ENCODE data around the gene PCCA.
"Not testable (repeated sequence)": the region's sequence is repeated elsewhere in the genome, so short reads cannot be mapped to it uniquely, and the experiment has no call there.

PCCA gene

GRCh38 chr13:100088644-100089464, at the start of gene PCCA:
Gene PCCA, plus strand, starts transcription at chr13:100089093. Its CDS starts 28 bp downstream, at chr13:100089121.
- peak within 1 kb of the TSS; percentile 97 for H3K4me3 ChIP-seq (ENCODE audit: low read length)
- no peak for TF ChIP-seq ZNF274 (IDR thresholded peaks at IDR 0.05; ENCODE audit: low read depth, low read length)

DNA sequence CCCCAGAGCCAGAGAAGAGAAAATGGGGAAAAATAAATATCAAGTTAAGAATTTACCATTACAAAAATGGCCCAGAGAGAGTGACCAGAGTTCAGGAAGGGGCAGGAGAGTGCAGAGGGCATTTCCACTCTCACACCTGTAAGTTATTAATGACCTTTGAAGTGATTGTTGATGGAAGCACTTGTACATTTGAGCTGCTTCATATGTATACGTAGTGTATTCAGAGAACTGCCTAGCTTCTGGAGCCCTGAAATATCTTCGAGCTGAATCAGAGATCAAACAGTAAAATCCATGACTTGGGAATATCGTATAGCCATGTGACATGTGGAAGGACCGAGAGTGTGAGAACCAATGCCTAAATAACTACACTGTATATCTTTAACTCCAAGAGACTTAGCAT, 49.2 kb upstream of the PCCA start:
- TF ChIP-seq ZNF274 (IDR thresholded peaks at IDR 0.05; ENCODE audit: low read depth, low read length): no peak
- no peak overlapping the region for H3K4me3 ChIP-seq (ENCODE audit: low read length)

DNA sequence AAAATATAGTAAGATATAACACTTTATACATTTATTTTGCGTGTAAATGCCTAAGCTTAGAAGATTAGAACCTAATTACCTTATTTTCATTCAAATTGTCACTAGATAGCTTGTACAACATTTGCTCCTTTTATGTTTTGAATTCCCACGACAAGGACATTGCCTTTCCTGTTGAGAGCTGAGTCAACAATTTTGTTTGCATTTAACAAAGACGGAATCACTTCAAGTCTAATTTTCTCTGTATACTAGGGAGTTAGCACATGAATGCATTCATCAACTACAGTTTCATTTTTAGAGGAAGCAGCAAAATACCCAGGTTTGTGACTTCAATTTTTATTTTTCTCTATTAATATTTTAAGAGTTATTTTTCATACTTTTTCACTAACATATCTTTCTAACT, 48.7 kb upstream of the PCCA start:
- no peak overlapping the region for H3K4me3 ChIP-seq (ENCODE audit: low read length)
- TF ChIP-seq ZNF274 (IDR thresholded peaks at IDR 0.05; ENCODE audit: low read depth, low read length): no peak

GRCh38 chr13:100044936-100045335, 44.0 kb upstream of the PCCA start:
- no peak for TF ChIP-seq ZNF274 (IDR thresholded peaks at IDR 0.05; ENCODE audit: low read depth, low read length)

GRCh38 chr13:100045355-100045754, 43.5 kb upstream of the PCCA start:
- TF ChIP-seq ZNF274 (IDR thresholded peaks at IDR 0.05; ENCODE audit: low read depth, low read length): no peak
- H3K4me3 ChIP-seq (ENCODE audit: low read length): no peak overlapping the region

More at GRCh38 chr13:100044936-100045335, 44.0 kb upstream of the PCCA start:
- H3K4me3 ChIP-seq (ENCODE audit: low read length): no peak overlapping the region

GRCh38 chr13:100051070-100051469, 37.8 kb upstream of the PCCA start:
- TF ChIP-seq ZNF274 (IDR thresholded peaks at IDR 0.05; ENCODE audit: low read depth, low read length): no peak

GRCh38 chr13:100059827-100060226, 29.1 kb upstream of the PCCA start:
- no peak for TF ChIP-seq ZNF274 (IDR thresholded peaks at IDR 0.05; ENCODE audit: low read depth, low read length)
- H3K4me3 ChIP-seq (ENCODE audit: low read length): no peak overlapping the region

More at GRCh38 chr13:100051070-100051469, 37.8 kb upstream of the PCCA start:
- no peak overlapping the region for H3K4me3 ChIP-seq (ENCODE audit: low read length)

DNA sequence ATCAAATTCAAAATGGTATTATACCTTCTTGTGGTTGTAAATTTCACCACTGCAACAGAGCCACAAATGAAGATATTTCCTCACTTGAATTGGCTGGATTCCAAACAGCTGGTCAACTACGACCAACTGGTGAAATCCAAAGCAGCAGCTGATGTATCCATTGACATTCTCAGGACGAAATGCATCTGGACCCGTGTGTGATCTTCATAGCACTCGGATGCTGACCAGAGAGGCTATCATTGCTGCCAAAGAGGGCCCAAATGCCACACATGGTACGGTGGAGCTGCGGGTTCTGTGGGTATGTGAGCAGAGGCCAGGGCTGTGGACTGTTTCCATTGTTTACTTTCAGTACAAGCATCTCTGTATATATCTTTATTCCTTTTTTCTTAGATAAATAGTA, 25.6 kb upstream of the PCCA start:
- no peak for TF ChIP-seq ZNF274 (IDR thresholded peaks at IDR 0.05; ENCODE audit: low read depth, low read length)
- no peak overlapping the region for H3K4me3 ChIP-seq (ENCODE audit: low read length)

- no peak overlapping the region for H3K4me3 ChIP-seq (ENCODE audit: low read length)
- TF ChIP-seq ZNF274 (IDR thresholded peaks at IDR 0.05; ENCODE audit: low read depth, low read length): no peak
Observed at GRCh38 chr13:100063906-100064305, 25.0 kb upstream of the PCCA start.

DNA sequence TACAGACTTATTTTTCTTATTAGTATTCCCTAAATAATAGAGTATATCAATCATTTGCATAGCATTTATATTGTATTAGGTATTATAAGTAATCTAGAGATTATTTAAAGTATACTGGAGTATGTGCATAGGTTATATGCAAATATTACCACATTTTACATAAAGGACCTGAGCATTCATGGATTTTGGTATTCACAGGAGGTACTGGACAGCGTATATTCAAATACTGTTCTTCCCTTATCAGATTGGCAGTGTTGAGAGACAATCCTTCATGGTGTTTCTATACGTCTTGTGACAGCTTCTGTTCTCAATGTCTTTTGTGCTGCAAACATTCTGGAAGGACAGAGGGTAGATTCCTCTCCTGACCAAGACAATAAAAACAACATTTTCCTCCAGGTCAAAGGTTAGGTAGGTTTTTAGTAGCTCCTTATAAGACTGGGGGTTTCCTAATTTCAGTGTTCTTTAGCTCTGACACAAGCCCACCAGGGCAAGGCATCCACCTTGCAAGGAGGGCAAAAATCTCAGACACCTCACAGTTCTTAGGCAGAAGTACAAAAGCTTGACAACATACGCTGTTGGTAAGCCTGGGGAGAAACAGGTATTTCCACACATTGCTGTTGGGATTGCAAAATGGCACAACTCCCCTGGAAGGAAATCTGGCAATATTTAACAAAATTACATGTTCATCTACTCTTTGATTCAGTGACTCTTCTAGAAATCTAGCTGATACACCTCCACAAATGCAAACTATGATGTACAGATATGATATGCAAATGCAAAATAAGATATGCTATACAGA, 20.6 kb upstream of the PCCA start:
- H3K4me3 ChIP-seq (ENCODE audit: low read length): no peak overlapping the region
- no peak for TF ChIP-seq ZNF274 (IDR thresholded peaks at IDR 0.05; ENCODE audit: low read depth, low read length)

DNA sequence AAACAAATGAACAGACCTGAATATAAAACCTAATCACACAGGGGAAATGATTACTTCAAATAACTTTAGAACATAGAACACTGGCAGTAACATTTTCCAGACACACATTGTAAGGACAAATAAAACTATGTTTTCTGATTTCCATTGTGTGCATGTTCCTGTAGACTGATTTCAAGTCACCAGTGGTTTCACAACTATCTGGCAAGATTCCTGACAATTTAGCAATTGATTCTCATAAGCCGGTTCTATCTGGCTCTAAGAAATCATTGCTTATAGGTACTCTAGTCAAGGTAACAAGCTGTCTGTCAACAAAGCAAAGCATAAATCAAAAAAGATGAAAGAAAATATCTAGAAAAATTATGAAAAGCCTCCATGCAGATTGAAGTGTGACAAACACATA, 19.6 kb upstream of the PCCA start:
- H3K4me3 ChIP-seq (ENCODE audit: low read length): no peak overlapping the region
- TF ChIP-seq ZNF274 (IDR thresholded peaks at IDR 0.05; ENCODE audit: low read depth, low read length): no peak

DNA sequence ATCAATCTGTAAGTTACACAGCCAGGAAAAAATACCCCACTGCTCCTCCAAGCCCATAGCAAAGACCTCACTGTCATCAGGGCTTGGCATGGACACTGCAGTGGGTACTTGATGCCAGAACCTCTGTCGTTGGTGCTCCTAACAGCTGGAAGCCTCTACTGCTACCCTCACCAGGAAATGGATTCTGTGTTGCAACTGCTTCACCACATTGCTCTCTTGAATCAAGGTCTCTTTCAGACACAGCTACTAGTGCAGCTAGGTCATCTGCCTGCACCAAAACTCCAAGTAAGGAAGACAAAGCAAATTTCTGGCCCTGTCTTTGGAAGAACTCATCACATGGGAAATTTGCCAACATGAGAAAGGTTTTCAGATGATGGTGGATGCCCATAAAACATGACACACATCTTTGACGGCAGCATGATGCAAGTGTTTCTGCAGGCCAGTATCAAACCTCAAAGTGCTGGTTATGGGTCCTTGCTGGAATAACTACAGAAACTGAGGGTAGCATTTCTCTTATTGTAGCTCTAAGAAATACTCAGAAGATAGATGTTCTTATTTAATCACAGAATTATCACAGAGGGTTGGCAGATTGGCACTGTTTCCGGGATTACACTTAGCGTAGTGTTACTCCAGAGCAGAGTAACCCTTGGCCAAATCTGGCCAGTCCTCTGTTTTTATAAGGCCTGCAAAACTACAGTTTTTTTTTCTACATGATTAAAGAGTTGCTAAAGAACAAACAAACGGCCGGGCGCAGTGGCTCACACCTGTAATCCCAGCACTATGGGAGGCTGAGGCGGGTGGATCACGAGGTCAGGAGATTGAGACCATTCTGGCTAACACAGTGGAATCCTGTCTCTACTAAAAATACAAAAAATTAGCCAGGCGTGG, 12.9 kb upstream of the PCCA start:
- no peak overlapping the region for H3K4me3 ChIP-seq (ENCODE audit: low read length)
- TF ChIP-seq ZNF274 (IDR thresholded peaks at IDR 0.05; ENCODE audit: low read depth, low read length): no peak

GRCh38 chr13:100079003-100079402, 9.9 kb upstream of the PCCA start:
- H3K4me3 ChIP-seq (ENCODE audit: low read length): not testable (repeated sequence)

DNA sequence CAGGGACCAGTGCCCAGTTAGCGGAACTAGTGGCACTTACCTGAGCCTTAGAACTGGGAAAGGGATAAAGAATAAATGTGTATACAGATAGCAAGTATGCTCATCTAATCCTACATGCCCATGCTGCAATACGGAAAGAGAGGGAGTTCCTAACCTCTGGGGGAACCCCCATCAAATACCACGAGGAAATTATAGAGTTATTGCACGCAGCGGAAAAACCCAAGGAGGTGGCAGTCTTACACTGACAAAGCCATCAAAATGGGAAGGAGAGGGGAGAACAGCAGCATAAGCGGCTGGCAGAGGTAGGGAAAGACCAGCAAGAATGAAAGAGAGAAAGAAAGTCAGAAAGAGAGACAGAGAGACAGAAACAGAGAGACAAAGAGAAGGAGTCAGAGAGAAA, 5.5 kb upstream of the PCCA start:
- not testable (repeated sequence) for H3K4me3 ChIP-seq (ENCODE audit: low read length)

Measured in GM08714 (cell line).